Adrenal gland (tissue), 12 donors: Measurements from ENCODE around the gene TRAF4. TPM values are rescaled to one million over a fixed set of nuclear protein-coding genes. Genes with fewer than 3 reads are reported as not detected.
A peak's percentile ranks its signal among the peaks of the same experiment; 100 is the strongest.
"Not testable (repeated sequence)": the region's sequence is repeated elsewhere in the genome, so short reads cannot be mapped to it uniquely, and the experiment has no call there.

Experiments used
- DNase-seq, 7 donors: peaks; one replicate each; pipeline ENCODE4 v3.0.0-alpha.2; 2019 to 2020
- H3K27ac ChIP-seq, 5 donors: fragments of 200-600 bp; sonication (generic) in 4 of 5; 1 replicate in 3 of 5; 2 replicates in 2 of 5; pipeline versions ENCODE4 v1.5.1 to v1.8.0; 2016 to 2020; ENCODE audit warnings: mild to moderate bottlenecking in 1 of 5
- H3K27me3 ChIP-seq: fragments of 200-600 bp; 2 replicates; pipeline ENCODE4 v1.8.0; 2021
- H3K36me3 ChIP-seq, 2 donors: fragments of 200-600 bp; replicated peaks in 1 of 2; 1 replicate in 1 of 2; 2 replicates in 1 of 2; pipeline versions ENCODE4 v1.5.1 to v1.8.0; 2018 to 2022
- H3K4me1 ChIP-seq, 2 donors: fragments of 200-600 bp; replicated peaks in 1 of 2; 1 replicate in 1 of 2; 2 replicates in 1 of 2; pipeline versions ENCODE4 v1.5.1 to v1.8.0; 2018 to 2021
- H3K4me3 ChIP-seq, 4 donors: fragments of 200-600 bp; sonication (generic) in 3 of 4; one replicate each; pipeline ENCODE4 v1.5.1; 2016 to 2018
- H3K9me3 ChIP-seq, 3 donors: fragments of 200-600 bp; sonication (generic) in 1 of 3; replicated peaks in 1 of 3; 1 replicate in 2 of 3; 2 replicates in 1 of 3; pipeline versions ENCODE4 v1.5.1 to v1.8.0; 2016 to 2021
- CTCF ChIP-seq, 6 experiments: fragments of 450-650 bp in 4 of 6; fragments of 200-600 bp in 2 of 6; sonication (generic) in 1 of 6; IDR thresholded peaks; 1 replicate in 5 of 6; 2 replicates in 1 of 6; pipeline versions ENCODE4 v1.5.1 to v1.8.0; 2016 to 2021; ENCODE audit warnings: antibody characterized with exemption in 6 of 6, mild to moderate bottlenecking in 2 of 6, moderate library complexity in 1 of 6
- POLR2A ChIP-seq, 2 donors: fragments of 450-650 bp; IDR thresholded peaks; one replicate each; pipeline ENCODE4 v1.6.1; 2017; ENCODE audit warnings: antibody characterized with exemption in 2 of 2, mild to moderate bottlenecking in 2 of 2, moderate library complexity in 1 of 2
- WGBS, 4 donors: extraction: QIAGEN DNeasy Blood & Tissue Kit in 2 of 4; methylation state at CpG; one replicate each; pipeline versions ENCODE4 v1.1.5 to v1.1.7; 2013 to 2017; 5-methylcytosine and 5-hydroxymethylcytosine counted together
- intact Hi-C, 2 donors: fragments of 100-400 bp; cut with DNase I; formaldehyde crosslinking; loops; one replicate each; pipeline versions ENCODE4 v1.14.1 to v1.15.0; 2022 to 2023
- polyA plus RNA-seq, 3 donors: library from polyadenylated mRNA; stranded (reverse); fragments of 200-250 nt in 2 of 3; fragments of 350-450 nt in 1 of 3; fragmentation: Illumina TruSeq in 1 of 3; extraction: RNeasy Lipid Tissue Mini Kit (QIAGEN cat#74804) in 1 of 3; gene quantifications; one replicate each; pipeline ENCODE4 v1.2.3, GENCODE V29; 2013 to 2014
- small RNA-seq, 2 donors: library from RNA; depleted of rRNA; stranded (forward); fragments of <200 nt; gene quantifications; one replicate each; pipeline ENCODE3, GENCODE V24; 2016
- total RNA-seq, 9 donors: library from RNA; depleted of rRNA in 4 of 9; stranded (reverse); fragments of >200 nt in 4 of 9; fragments of 120-200 nt in 1 of 9; fragmentation: NEBNext Ultra II Directional in 1 of 9; extraction: Animal tissue kit (Norgen Biotek cat#: 25700) in 1 of 9; gene quantifications; one replicate each; pipeline versions ENCODE4 v1.1.0 to v1.2.4, GENCODE V29; 2013 to 2023
- donor health status: healthy with polysubstance abuse.
- donor health status: Bipolar disorder and iron deficiency.
- donor health status: DM: yes; HTN: yes; CAD: no.
- donor health status: DM: no; HTN: no; CAD: no.
- donor health status: DM: no; HTN: no; CAD: no.
- donor health status: DM: yes; HTN: yes; CAD: no.

TRAF4 gene
- total and polyA plus RNA-seq, 12 donors = 8.2 to 50.5 (median 22.1) TPM

- intact Hi-C loops = no loop called here
These were observed 44.3 kb downstream of the TRAF4 start for GRCh38 chr17:28788100-28788499.

GRCh38 chr17:28792877-28793661 lies 49.3 kb downstream of the TRAF4 start:
- Histone ChIP-seq H3K9me3 (no peaks in the 10 kb centered on the region), H3K4me3 (no peak overlapping the region), H3K27ac (no peak overlapping the region), H3K36me3 (no peaks in the 10 kb centered on the region), H3K4me1 (peaks cover 0 to 6% of the 10 kb centered on the region in 2 donors), H3K27me3 (no peaks in the 10 kb centered on the region)
- 65 to 81% (median 74%) methylated on average over 2 of the region's 2 CpGs for WGBS, 4 donors
- TF ChIP-seq POLR2A (IDR thresholded peaks at IDR 0.05) (no peak), CTCF (IDR thresholded peaks at IDR 0.05) (no peak)
- no peak for DNase-seq
- intact Hi-C loops = no loop called here

More at GRCh38 chr17:28788100-28788499, 44.3 kb downstream of the TRAF4 start:
- Histone ChIP-seq H3K4me3 (no peak overlapping the region), H3K4me1 (peaks cover 0 to 10% of the 10 kb centered on the region in 2 donors), H3K36me3 (no peaks in the 10 kb centered on the region), H3K27me3 (no peaks in the 10 kb centered on the region), H3K9me3 (no peaks in the 10 kb centered on the region), H3K27ac (peak overlapping the region in 1 of 5 donors; percentile 37)
- TF ChIP-seq CTCF (IDR thresholded peaks at IDR 0.05) (no peak), POLR2A (IDR thresholded peaks at IDR 0.05) (no peak)
- DNase-seq = peak in 2 of 7 donors; percentile 44 to 58
- 74 to 82% (median 76%) methylated on average over 4 of the region's 4 CpGs for WGBS, 4 donors

GRCh38 chr17:28794846-28795441 lies 51.1 kb downstream of the TRAF4 start:
- H3K27ac ChIP-seq, H3K4me3 ChIP-seq, DNase-seq, H3K36me3 ChIP-seq, H3K27me3 ChIP-seq, H3K4me1 ChIP-seq, H3K9me3 ChIP-seq, intact Hi-C loops: not testable (repeated sequence)
- WGBS, 4 donors = 92 to 96% (median 95%) methylated on average over 14 of the region's 14 CpGs

- no peak overlapping the region for H3K4me3 ChIP-seq
- H3K4me1 ChIP-seq = no peaks in the 10 kb centered on the region
- no peaks in the 10 kb centered on the region for H3K9me3 ChIP-seq
- TF ChIP-seq CTCF (IDR thresholded peaks at IDR 0.05) = no peak
- no peak for TF ChIP-seq POLR2A (IDR thresholded peaks at IDR 0.05)
- WGBS, 4 donors = 80 to 90% (median 86%) methylated on average over 2 of the region's 2 CpGs
- DNase-seq = no peak
- no peak overlapping the region for H3K27ac ChIP-seq
- intact Hi-C loops = no loop called here
- no peaks in the 10 kb centered on the region for H3K27me3 ChIP-seq
- no peaks in the 10 kb centered on the region for H3K36me3 ChIP-seq
These were observed 52.3 kb downstream of the TRAF4 start for GRCh38 chr17:28796062-28796461.

Small RNA genes lying within 50 kb of the gene (small RNA-seq; reads per million reads assigned to genes)
- gene SNORD42A (0 reads per million in 2 donors), gene SNORD42B (0 reads per million in 2 donors), gene SNORD4A (0 reads per million in 2 donors), gene SNORD4B (0 reads per million in 2 donors)

Other genes with a start within 250 kb of the TRAF4 start
- under 1 TPM in 1 of 9 donors, not detected in 8; 0.06 TPM for gene FOXN1, start 237.7 kb upstream of the TRAF4 start, total RNA-seq
- gene FOXN1, start 237.7 kb upstream of the TRAF4 start, polyA plus RNA-seq = not detected
- 10 to 100 TPM; 26.7 to 80.8 (median 41.3) TPM for gene UNC119, start 191.4 kb upstream of the TRAF4 start, total RNA-seq
- 10 to 100 TPM; 28.3 to 47.7 (median 36.1) TPM for gene UNC119, start 191.4 kb upstream of the TRAF4 start, polyA plus RNA-seq
- gene PIGS, start 172.5 kb upstream of the TRAF4 start, total RNA-seq = 10 to 100 TPM; 44.5 to 73.0 (median 58.7) TPM
- gene PIGS, start 172.5 kb upstream of the TRAF4 start, polyA plus RNA-seq = 10 to 100 TPM in 2 of 3 donors, 1 to 10 TPM in 1; 9.2 to 44.1 (median 12.6) TPM
- gene ALDOC, start 167.1 kb upstream of the TRAF4 start, total RNA-seq = 10 to 100 TPM in 8 of 9 donors, 1 to 10 TPM in 1; 6.3 to 65.5 (median 32.3) TPM
- gene ALDOC, start 167.1 kb upstream of the TRAF4 start, polyA plus RNA-seq = 10 to 100 TPM; 18.5 to 61.2 (median 18.7) TPM
- gene SPAG5, start 145.0 kb upstream of the TRAF4 start, total RNA-seq = 10 to 100 TPM in 1 of 9 donors, 1 to 10 TPM in 7, under 1 TPM in 1; 0.97 to 35.6 (median 3.9) TPM
- gene SPAG5, start 145.0 kb upstream of the TRAF4 start, polyA plus RNA-seq = 10 to 100 TPM in 2 of 3 donors, 1 to 10 TPM in 1; 4.3 to 27.5 (median 13.4) TPM
- 10 to 100 TPM in 2 of 9 donors, 1 to 10 TPM in 7; 1.1 to 12.3 (median 5.2) TPM for gene RSKR, start 129.8 kb upstream of the TRAF4 start, total RNA-seq
- 10 to 100 TPM in 1 of 3 donors, 1 to 10 TPM in 2; 2.7 to 12.2 (median 4.3) TPM for gene RSKR, start 129.8 kb upstream of the TRAF4 start, polyA plus RNA-seq
- gene BLTP2, start 98.9 kb upstream of the TRAF4 start, total RNA-seq = 100 to 1,000 TPM in 8 of 9 donors, 10 to 100 TPM in 1; 93.1 to 228 (median 139) TPM
- gene BLTP2, start 98.9 kb upstream of the TRAF4 start, polyA plus RNA-seq = 100 to 1,000 TPM in 1 of 3 donors, 10 to 100 TPM in 2; 27.8 to 137 (median 29.9) TPM
- gene SDF2, start 82.1 kb upstream of the TRAF4 start, total RNA-seq = 100 to 1,000 TPM in 3 of 9 donors, 10 to 100 TPM in 6; 58.5 to 195 (median 84.8) TPM
- gene SDF2, start 82.1 kb upstream of the TRAF4 start, polyA plus RNA-seq = 100 to 1,000 TPM in 1 of 3 donors, 10 to 100 TPM in 2; 50.6 to 121 (median 52.7) TPM
- 100 to 1,000 TPM in 1 of 9 donors, 10 to 100 TPM in 8; 48.1 to 125 (median 68.5) TPM for gene SUPT6H, start 81.8 kb upstream of the TRAF4 start, total RNA-seq
- gene SUPT6H, start 81.8 kb upstream of the TRAF4 start, polyA plus RNA-seq = 10 to 100 TPM; 58.9 to 76.4 (median 74.2) TPM
- gene PROCA1, start 32.1 kb upstream of the TRAF4 start, total RNA-seq = 1 to 10 TPM in 4 of 9 donors, under 1 TPM in 4, not detected in 1; 0.61 to 3.2 (median 1.6) TPM
- gene PROCA1, start 32.1 kb upstream of the TRAF4 start, polyA plus RNA-seq = 1 to 10 TPM in 2 of 3 donors, under 1 TPM in 1; 0.75 to 8.8 (median 3.8) TPM
- 100 to 1,000 TPM; 111 to 332 (median 150) TPM for gene RAB34, start 26.1 kb upstream of the TRAF4 start, total RNA-seq
- gene RAB34, start 26.1 kb upstream of the TRAF4 start, polyA plus RNA-seq = 100 to 1,000 TPM; 114 to 195 (median 139) TPM
- gene RPL23A, start 24.0 kb upstream of the TRAF4 start, total RNA-seq = 1,000 to 10,000 TPM in 5 of 9 donors, 100 to 1,000 TPM in 4; 135 to 1,266 (median 1,139) TPM
- gene RPL23A, start 24.0 kb upstream of the TRAF4 start, polyA plus RNA-seq = 100 to 1,000 TPM; 523 to 901 (median 672) TPM
- 10 to 100 TPM in 2 of 9 donors, 1 to 10 TPM in 6, under 1 TPM in 1; 0.52 to 13.0 (median 5.6) TPM for gene TLCD1, start 17.8 kb upstream of the TRAF4 start, total RNA-seq
- gene TLCD1, start 17.8 kb upstream of the TRAF4 start, polyA plus RNA-seq = 10 to 100 TPM in 1 of 3 donors, 1 to 10 TPM in 2; 3.9 to 18.8 (median 6.8) TPM
- 10 to 100 TPM in 1 of 9 donors, 1 to 10 TPM in 7, under 1 TPM in 1; 0.54 to 11.9 (median 6.1) TPM for gene NEK8, start 15.2 kb upstream of the TRAF4 start, total RNA-seq
- gene NEK8, start 15.2 kb upstream of the TRAF4 start, polyA plus RNA-seq = 10 to 100 TPM in 1 of 3 donors, 1 to 10 TPM in 2; 6.0 to 10.8 (median 6.6) TPM
- gene FAM222B, start 98.8 kb downstream of the TRAF4 start, total RNA-seq = 10 to 100 TPM in 6 of 9 donors, 1 to 10 TPM in 3; 5.0 to 18.3 (median 14.8) TPM
- 10 to 100 TPM in 2 of 3 donors, 1 to 10 TPM in 1; 4.9 to 16.4 (median 10.6) TPM for gene FAM222B, start 98.8 kb downstream of the TRAF4 start, polyA plus RNA-seq
- gene ERAL1, start 111.0 kb downstream of the TRAF4 start, total RNA-seq = 10 to 100 TPM; 42.8 to 62.1 (median 51.7) TPM
- 10 to 100 TPM; 44.0 to 80.8 (median 60.9) TPM for gene ERAL1, start 111.0 kb downstream of the TRAF4 start, polyA plus RNA-seq
- 100 to 1,000 TPM in 2 of 9 donors, 10 to 100 TPM in 7; 23.8 to 193 (median 85.3) TPM for gene FLOT2, start 153.7 kb downstream of the TRAF4 start, total RNA-seq
- gene FLOT2, start 153.7 kb downstream of the TRAF4 start, polyA plus RNA-seq = 10 to 100 TPM; 36.8 to 43.3 (median 43.1) TPM
- gene DHRS13, start 159.1 kb downstream of the TRAF4 start, total RNA-seq = 10 to 100 TPM in 8 of 9 donors, 1 to 10 TPM in 1; 4.4 to 23.5 (median 14.9) TPM
- 10 to 100 TPM in 2 of 3 donors, 1 to 10 TPM in 1; 8.9 to 15.4 (median 10.5) TPM for gene DHRS13, start 159.1 kb downstream of the TRAF4 start, polyA plus RNA-seq
- 10 to 100 TPM; 14.4 to 47.9 (median 31.4) TPM for gene PHF12, start 207.5 kb downstream of the TRAF4 start, total RNA-seq
- gene PHF12, start 207.5 kb downstream of the TRAF4 start, polyA plus RNA-seq = 10 to 100 TPM; 16.2 to 22.7 (median 18.7) TPM